Measurements from ENCODE around the gene F2RL2. TPM values are rescaled to one million over a fixed set of nuclear protein-coding genes. Genes with fewer than 3 reads are reported as not detected.
A peak's percentile ranks its signal among the peaks of the same experiment; 100 is the strongest.

Gene F2RL2
- polyA plus RNA-seq (ENCODE audit: insufficient read length in 3 of 3): 1 to 10 TPM in 1 of 3 donors, under 1 TPM in 2; 0.77 to 1.4 (median 0.88) TPM
- long read RNA-seq, donor 1: 0 reads
- long read RNA-seq, donor 2, partial matches to known transcripts: 0 of 1 reads
- long read RNA-seq, donor 2, other reads (novel, unspliced or antisense): 0 of 1 reads
- long read RNA-seq, donor 3: 0 reads
- long read RNA-seq, donor 4: 0 reads
- long read RNA-seq, donor 5: 0 reads
- long read RNA-seq, donor 6, partial matches to known transcripts: 0 of 1 reads
- long read RNA-seq, donor 6, other reads (novel, unspliced or antisense): 0 of 1 reads
- long read RNA-seq, donor 7, partial matches to known transcripts: 0 of 1 reads
- long read RNA-seq, donor 7, other reads (novel, unspliced or antisense): 0 of 1 reads
- long read RNA-seq, donor 8: 0 reads
- long read RNA-seq, donor 9: 0 reads
- long read RNA-seq, donor 10, partial matches to known transcripts: 0 of 1 reads
- long read RNA-seq, donor 10, other reads (novel, unspliced or antisense): 0 of 1 reads
- long read RNA-seq, donor 11: 0 reads
- long read RNA-seq, donor 12: 0 reads
- long read RNA-seq, donor 13: 0 reads
- long read RNA-seq, donor 14, partial matches to known transcripts: 0 of 1 reads
- long read RNA-seq, donor 14, other reads (novel, unspliced or antisense): 0 of 1 reads
- long read RNA-seq, donor 15: 0 reads
- long read RNA-seq, donor 16: 0 reads

- no peak for DNase-seq
These were observed at the start of gene F2RL2 for GRCh38 chr5:76622973-76623596. F2RL2 (minus strand) TSS chr5:76623403; CDS start chr5:76623230, 173 bp downstream.

DNA sequence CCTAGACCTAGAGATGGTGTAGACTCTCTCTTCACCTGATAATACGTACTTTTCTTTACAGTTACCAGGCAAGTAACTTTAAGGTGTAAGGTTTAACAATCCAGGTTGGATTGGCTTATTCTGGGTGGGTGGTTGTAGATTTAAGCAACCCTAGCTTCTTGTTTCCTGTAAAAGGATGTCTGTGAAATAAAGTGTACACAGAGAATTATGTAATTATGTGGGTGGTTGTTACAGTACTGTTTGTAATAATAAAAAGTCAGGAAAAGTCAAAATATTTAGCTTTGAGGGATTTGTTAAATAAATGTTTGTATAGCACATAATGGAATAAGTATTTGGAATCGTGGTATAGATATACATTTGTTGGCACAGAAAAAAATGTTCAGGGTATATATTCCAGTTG, 49.0 kb upstream of the F2RL2 start:
- no peak for DNase-seq

GRCh38 chr5:76670508-76670907, 47.3 kb upstream of the F2RL2 start:
- no peak for DNase-seq

- no peak for DNase-seq
These were observed 46.0 kb upstream of the F2RL2 start for GRCh38 chr5:76669245-76669644.

GRCh38 chr5:76667495-76667894, 44.3 kb upstream of the F2RL2 start:
- no peak for DNase-seq

DNA sequence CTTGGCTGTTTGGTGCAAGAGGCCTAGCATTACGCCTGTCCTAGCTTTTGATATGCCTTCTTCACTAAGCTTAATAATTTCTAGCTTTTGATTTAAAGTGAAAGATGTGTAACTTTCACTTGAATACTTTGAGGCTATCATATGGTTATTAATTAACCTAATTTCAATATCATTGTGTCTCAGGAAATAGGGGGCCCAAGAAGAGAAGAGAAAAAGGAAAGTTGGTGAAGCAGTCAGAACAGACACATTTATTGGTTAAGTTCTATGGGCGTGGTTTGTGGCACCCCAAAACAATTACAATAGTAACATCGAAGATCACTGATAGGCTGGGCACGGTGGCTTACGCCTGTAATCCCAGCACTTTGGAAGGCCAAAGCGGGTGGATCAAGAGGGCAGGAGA, 40.9 kb upstream of the F2RL2 start:
- no peak for DNase-seq

DNA sequence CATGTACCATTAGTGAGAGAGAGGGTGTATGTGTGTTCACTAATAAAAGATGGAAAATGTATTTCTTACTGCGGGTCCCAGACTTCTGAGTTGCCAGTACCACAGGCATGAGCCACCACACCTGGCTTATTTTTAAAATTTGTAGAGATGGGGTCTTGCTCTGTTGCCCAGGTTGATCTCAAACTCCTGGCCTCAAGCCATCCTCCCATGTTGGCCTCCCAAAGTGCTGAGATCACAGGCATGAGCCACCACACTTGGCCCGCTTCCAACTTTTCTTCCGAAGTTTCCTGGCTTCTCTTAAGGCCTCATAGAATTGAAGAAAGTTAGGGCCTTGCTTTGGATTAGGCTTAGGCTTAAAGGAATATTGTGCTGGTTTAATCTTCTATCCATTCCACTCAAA, 40.4 kb upstream of the F2RL2 start:
- no peak for DNase-seq

DNA sequence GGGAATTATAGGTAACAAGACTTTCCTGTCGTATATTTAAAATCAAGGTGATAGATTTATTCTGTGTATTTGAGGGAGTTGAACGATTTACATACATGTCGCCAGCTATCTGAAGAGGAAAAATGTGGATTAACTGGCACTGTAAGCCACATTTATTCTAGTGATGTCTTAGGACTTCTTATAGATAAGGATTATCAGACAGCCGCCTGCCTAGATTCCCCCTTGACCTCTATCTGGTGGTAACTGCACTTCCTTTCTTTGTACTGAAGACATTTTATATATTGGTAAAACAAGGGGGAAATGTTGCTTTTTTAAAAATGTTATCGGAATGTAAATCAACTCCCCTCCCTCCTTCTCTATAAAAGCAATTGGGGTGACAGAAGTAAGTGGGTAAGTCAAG, 39.3 kb upstream of the F2RL2 start:
- DNase-seq: no peak

DNA sequence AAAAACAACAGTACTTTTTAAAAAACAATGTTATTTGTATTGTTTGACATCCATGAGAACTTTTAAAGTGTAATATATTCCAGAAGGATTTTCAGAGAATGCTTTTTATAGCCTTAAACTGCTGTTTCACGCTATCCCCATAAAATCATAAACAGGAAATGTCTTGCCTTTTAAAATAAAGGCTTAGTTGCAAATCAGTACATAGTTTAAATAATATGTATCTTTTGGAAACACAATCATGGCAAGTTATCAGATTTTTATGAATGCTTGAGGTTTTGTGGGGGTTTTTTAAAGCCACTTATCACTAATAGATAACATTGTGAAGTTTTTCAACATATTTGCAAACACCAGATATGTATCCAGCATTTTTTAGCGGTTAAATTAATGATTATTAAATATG, 37.2 kb upstream of the F2RL2 start:
- DNase-seq: peak; percentile 8

- DNase-seq: no peak
These were observed 34.6 kb upstream of the F2RL2 start for GRCh38 chr5:76657683-76658311.

DNA sequence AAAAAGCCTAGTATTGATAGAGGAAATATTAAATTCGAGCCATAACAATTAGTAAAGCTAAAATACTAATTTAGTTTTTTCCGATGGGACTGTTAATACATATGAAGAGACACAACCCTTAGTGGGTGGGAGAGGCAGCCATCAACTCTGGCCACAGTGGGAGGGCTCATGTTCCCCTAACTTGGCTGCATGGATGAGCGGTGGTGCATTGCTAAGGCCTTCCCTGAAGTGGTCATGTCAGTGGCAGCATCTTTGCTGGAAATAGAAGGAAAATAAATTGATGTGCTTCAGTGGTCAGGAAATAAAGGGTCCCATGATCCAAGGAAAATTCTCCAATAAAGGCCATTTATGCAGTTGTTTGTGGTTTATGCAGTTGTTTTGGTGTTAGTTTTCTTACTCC, 33.9 kb upstream of the F2RL2 start:
- DNase-seq: no peak

DNA sequence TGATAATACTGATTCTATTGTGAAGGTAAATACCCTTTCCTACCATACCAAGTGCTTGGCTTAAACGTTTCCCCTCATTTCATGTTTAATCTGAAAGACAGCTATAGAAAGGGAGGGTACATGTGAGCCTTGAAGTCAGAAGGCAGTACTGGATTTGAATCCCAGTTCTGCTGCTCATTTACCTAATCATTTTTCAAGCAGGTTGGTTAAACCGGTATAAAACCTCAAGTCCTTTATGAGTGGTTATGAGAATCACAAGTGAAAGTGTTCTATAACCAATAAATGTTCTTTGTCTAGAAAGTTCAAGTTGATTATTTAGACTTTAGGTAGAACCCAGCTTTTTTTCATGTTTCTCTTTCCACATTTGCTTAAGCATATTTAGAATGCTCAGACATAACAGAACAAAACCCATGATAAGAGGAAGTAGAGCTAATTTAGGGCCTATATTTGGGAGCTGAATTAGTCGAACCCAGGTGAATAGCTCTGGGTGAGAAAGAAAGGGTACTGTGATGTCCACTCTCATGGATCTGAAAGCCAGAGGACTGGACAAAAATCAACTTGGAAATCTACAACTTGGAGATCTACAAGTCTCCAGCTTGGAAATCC, 29.7 kb upstream of the F2RL2 start:
- no peak for DNase-seq

DNA sequence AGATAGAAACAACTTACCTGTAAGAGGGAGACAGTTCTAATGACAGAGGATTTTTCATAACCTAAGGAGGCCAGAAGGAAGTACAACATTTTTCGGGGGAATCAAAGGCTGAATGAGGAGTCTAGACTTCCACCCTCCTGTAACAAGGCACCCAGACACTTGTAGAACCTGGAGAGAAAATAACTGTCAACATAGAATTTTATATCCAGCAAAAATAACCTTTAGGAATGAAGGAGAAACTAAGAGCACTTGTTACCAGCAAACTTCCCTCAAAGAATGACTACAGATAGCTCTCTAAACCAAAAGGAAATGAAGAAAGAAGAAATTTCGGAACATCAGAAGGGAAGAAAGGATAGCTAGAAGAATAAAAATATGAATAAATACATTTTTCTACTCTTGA, 25.9 kb upstream of the F2RL2 start:
- no peak for DNase-seq

- DNase-seq: no peak
These were observed 20.2 kb upstream of the F2RL2 start for GRCh38 chr5:76643371-76643770.

DNA sequence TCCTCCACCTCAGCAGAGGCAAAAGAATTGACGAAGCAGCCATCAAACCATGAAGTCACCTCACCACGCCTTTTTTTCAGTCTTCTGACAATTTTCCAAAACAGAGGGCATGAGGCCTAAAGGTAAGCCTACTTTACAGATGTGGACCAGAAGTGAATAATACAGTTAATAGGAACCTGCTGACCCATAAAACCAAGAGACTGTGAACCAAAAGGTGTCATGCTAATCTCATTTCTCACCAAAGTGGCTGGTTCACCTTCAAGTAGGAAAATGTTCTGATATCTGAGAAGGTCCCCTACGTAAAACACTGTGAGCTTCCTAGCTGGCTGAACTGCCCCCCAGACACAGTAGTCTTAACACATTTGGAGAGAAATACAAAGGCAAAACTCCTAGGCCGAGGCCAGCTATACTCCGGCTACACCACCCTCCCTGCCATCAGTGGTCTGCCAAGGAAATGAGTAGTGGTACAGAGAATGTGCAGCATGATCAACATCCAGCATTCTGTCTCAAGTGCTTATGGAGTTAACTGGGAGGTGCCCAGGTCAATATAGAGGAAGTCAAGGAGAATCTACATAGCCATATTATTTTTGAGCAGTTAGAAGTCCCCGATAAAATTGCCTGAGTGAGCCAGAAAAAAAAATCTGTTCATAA, 19.3 kb upstream of the F2RL2 start:
- DNase-seq: no peak

- peak; percentile 65 for DNase-seq
These were observed 18.4 kb upstream of the F2RL2 start for GRCh38 chr5:76641514-76642120.

DNA sequence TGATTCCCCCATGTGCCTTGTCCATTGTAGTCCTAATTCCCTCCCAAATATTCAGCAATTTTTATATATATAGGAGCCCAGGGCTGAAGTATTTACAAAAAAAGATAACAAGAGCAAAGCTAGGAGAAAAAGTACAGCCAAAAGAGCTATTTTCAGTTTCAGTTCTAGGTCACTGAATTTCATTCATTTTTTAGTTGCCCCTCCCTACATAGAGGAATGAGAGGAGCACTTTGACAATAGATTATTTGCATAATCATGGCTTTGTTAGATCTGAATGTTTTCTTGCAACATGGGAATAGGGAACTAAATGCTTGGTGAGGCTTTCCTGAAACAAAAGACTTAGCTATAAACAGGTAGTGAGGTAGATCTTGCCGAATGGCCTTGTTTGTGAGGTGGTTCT, 15.3 kb upstream of the F2RL2 start:
- no peak for DNase-seq

DNA sequence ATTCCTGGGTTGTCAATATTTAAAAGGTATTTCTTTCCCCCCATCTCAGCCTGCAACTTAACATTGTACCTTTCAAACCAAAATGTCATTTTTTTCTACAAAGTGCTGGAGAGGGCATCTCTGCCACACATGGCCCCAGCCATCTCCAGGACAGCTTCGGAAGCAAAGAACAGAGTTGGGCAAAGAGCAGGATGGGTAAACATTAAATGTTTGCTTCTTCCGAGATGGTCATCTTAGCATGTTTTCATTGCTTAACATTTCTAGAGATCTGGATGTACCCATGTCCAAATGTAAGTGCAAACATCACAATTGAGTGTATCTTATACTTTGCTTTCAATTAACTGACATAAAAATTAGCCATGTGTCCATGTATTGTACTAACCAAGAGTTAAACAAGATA, 14.3 kb upstream of the F2RL2 start:
- no peak for DNase-seq

- no peak for DNase-seq
These were observed 11.5 kb upstream of the F2RL2 start for GRCh38 chr5:76634661-76635060.

GRCh38 chr5:76626738-76627137, 3.5 kb upstream of the F2RL2 start:
- DNase-seq: no peak
